ENCODE results near the gene FBXO44.
A peak's percentile ranks its signal among the peaks of the same experiment; 100 is the strongest.

GRCh38 chr1:11707621-11708276, 53.1 kb downstream of the FBXO44 start:
- TF ChIP-seq MAX (IDR thresholded peaks at IDR 0.05) (peak; percentile 61), EP300 (IDR thresholded peaks at IDR 0.05; ENCODE audit: borderline replicate concordance) (no peak), REST (IDR thresholded peaks at IDR 0.05; ENCODE audit: low read depth) (no peak), USF1 (IDR thresholded peaks at IDR 0.05) (peak; percentile 83), CEBPB (IDR thresholded peaks at IDR 0.05) (no peak), TAF1 (IDR thresholded peaks at IDR 0.05; ENCODE audit: low read depth) (no peak), YY1 (IDR thresholded peaks at IDR 0.05; ENCODE audit: low read depth) (no peak), TEAD4 (IDR thresholded peaks at IDR 0.05) (no peak), FOXM1 (IDR thresholded peaks at IDR 0.05; ENCODE audit: borderline replicate concordance, low read depth) (no peak)
